GM12875 (cell line): Measurements from ENCODE around the gene LRRC75A.
A peak's percentile ranks its signal among the peaks of the same experiment; 100 is the strongest.

ENCODE experiments used
- H3K4me3 ChIP-seq: one replicate; pipeline ENCODE4 v1.5.1; 2011; ENCODE audit warnings: low read depth, low read length, control low read depth
- TF ChIP-seq, protein P1 (sequence below): IDR thresholded peaks from 2 replicates; pipeline ENCODE4 v1.5.1; 2011; ENCODE audit warnings: low read depth, mild to moderate bottlenecking, control low read depth, inconsistent platforms, low read length, moderate library complexity, borderline replicate concordance; ENCODE audit not compliant: insufficient read depth

Gene LRRC75A

DNA sequence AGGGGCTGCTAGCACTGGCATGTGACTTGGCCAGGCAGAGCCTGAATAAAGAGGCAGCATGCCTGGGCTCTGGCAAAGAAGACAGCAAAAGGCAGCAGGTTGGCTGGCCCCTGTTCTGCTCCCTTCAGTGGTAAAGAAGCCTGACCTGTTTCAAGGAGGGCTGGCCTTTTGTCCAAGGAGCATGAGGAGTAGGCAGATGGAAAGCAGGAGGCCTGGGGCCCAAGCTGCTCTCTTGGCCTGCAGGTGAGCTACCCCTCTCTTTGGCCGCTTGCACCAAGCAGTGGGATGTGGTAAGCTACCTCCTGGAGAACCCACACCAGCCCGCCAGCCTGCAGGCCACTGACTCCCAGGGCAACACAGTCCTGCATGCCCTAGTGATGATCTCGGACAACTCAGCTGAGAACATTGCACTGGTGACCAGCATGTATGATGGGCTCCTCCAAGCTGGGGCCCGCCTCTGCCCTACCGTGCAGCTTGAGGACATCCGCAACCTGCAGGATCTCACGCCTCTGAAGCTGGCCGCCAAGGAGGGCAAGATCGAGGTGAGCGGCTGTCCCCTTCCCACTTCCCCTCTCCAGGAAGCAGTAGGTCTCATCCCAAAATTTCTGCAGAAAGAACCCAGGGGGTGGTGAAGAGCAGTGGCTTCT lies 68.6 kb downstream of the LRRC75A start:
- TF ChIP-seq, protein P1, sequence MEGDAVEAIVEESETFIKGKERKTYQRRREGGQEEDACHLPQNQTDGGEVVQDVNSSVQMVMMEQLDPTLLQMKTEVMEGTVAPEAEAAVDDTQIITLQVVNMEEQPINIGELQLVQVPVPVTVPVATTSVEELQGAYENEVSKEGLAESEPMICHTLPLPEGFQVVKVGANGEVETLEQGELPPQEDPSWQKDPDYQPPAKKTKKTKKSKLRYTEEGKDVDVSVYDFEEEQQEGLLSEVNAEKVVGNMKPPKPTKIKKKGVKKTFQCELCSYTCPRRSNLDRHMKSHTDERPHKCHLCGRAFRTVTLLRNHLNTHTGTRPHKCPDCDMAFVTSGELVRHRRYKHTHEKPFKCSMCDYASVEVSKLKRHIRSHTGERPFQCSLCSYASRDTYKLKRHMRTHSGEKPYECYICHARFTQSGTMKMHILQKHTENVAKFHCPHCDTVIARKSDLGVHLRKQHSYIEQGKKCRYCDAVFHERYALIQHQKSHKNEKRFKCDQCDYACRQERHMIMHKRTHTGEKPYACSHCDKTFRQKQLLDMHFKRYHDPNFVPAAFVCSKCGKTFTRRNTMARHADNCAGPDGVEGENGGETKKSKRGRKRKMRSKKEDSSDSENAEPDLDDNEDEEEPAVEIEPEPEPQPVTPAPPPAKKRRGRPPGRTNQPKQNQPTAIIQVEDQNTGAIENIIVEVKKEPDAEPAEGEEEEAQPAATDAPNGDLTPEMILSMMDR, result no peak
- H3K4me3 ChIP-seq, result no peak overlapping the region

GRCh38 chr17:16422416-16422815 lies 69.6 kb downstream of the LRRC75A start:
- TF ChIP-seq, protein P1, result no peak
- H3K4me3 ChIP-seq, result no peak overlapping the region

DNA sequence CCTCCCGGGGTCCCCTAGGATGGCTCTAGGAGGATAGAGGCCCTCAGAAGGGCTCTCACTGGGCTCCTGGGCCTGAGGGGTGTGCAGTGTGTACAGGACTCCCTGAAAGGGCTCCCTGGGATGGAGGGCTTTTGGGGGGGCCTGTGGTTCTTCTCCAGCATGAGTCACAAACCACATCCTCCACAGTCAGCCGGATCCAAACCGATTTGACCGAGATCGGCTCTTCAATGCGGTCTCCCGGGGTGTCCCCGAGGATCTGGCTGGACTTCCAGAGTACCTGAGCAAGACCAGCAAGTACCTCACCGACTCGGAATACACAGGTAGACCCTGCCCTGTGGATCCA lies 72.1 kb downstream of the LRRC75A start:
- no peak overlapping the region for H3K4me3 ChIP-seq
- TF ChIP-seq, protein P1, result no peak

DNA sequence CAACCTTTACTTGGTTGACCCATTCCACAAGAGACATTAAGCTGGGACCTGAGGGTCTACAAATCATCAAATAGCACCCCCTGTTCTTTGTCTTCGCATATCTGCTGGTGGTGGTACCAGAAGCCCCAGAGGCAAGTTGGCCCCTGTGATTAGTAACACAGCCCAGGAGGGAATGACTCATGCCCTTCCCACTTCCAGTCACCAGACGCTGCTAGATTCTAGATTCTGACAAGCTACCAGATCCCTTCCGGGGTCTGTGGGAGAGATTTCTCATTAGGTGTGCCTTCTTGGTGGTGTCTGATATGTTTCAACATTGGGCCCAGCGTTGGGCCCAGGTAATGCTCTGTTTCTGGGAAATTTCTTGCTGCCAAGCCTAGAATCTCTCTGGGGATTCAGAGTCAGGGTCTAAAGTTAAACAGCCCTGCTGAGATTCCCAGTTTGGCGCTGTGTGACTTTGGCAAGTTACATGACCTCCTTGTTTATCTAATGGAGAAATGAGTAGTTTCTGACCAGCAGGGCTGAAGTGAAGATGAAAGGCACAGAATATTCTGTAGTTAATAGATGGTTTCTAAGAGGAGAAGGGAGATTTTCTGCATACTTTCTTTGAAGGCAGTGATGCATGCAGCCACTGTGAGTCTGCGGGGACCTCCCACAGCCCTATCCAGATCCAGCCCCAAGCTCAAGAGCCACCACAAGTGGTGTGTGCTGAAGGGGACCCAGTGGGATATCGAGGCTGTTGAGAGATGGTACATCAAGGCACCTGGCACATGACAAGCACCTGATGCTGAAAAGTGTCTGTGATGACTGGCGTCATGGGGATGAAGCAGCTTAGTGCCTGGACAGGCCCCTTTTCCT lies 72.7 kb downstream of the LRRC75A start:
- no peak overlapping the region for H3K4me3 ChIP-seq
- TF ChIP-seq, protein P1, result no peak

DNA sequence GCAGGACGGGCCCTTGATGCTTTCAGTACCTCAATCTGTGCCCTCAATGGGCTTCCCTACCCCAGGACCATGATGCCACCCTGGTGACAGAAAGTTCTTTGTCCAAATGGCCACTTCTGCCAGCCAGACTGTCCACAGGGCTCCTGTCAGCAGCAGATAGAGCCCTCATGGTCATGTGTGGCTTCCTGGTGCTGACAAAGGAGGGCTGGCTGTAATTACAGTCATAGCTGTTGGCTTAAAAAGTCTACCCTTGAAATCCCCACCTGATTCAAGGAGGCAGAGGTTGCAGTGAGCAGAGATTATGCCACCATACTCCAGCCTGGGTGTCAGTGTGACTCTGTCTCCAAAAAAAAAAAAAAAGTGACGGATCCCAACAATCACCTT lies 73.3 kb downstream of the LRRC75A start:
- TF ChIP-seq, protein P1, result no peak
- no peak overlapping the region for H3K4me3 ChIP-seq

DNA sequence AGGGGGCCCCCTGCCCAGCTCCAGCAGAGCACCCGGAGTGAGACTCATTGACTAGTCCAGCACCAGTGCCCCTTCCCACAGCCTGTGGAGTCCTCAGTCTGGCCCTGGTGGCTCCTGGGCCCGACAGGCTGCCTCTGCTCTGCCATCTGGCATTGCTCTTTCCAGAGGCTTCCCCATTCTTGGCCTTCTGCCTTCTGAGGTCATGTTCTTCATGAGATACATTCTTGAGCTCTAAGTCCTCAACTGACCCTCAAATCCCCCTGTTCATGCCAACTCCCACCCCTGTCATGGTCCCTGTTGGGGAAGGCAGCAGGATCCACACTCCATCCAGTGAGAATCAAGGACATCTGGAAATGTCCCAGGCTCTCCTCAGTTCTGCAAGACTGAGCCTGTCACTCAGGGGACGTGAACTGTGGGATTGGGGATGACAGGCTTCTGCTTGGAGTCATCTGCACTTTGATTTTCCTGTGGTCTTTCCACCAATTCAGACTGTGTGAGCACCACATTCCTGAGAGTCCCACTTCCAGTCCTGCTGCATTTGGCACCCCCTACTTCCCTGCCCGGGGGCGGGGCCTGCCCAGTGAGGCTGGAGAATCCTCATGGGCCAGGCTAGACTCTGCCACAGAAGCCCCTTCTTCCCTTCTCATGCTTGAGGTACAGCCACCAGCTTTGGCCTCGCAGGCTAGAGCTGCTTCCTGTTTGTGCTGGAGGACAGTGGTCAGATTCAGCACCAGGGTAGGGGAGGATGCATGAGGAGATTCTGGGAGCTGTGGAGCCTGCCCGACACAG lies 73.9 kb downstream of the LRRC75A start:
- TF ChIP-seq, protein P1, result no peak
- H3K4me3 ChIP-seq, result peak overlapping the region; percentile 11

DNA sequence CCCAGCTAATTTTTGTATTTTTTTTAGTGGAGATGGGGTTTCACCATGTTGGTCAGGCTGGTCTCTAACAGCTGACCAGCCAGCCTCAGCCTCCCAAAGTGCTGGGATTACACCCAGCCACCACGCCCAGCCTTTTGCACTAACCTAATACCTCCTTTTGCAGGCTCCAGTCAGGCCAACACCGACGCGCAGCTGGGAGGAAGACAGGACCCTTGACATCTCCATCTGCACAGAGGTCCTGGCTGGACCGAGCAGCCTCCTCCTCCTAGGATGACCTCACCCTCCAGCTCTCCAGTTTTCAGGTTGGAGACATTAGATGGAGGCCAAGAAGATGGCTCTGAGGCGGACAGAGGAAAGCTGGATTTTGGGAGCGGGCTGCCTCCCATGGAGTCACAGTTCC lies 74.6 kb downstream of the LRRC75A start:
- H3K4me3 ChIP-seq, result no peak overlapping the region
- TF ChIP-seq, protein P1, result no peak
